GM10266 (cell line): Measurements from ENCODE around the gene BTN1A1.

Source experiments
- DNase-seq: peaks from one replicate; pipeline ENCODE4 v3.0.0; 2012; ENCODE audit errors: extremely low spot score
- TF ChIP-seq, protein P1 (sequence below): IDR thresholded peaks from 2 replicates; pipeline ENCODE4 v1.5.1; 2012; ENCODE audit warnings: mild to moderate bottlenecking, low read depth; ENCODE audit not compliant: control insufficient read depth, insufficient read depth; ENCODE audit errors: missing control alignments

Gene BTN1A1

DNA sequence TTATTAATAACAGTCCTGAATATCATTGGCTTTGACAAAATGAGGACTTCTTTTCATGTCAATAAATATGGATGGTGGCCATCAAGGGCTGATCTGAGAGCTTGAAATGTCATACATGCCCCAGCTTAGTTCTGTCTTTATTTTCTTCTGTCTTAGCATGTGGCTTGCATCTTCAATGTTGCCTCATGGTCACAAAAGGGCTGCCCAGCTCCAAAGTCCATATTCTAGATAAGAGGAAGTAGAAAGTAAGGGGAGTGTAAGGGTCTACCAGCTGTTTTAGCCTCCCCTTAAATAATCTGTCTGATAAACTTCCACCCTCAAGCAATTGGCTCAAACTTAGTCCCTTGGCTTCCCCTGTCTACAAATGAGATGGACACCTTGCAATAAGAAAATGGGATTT lies 28.1 kb upstream of the BTN1A1 start:
- DNase-seq: no peak
- TF ChIP-seq, protein P1, sequence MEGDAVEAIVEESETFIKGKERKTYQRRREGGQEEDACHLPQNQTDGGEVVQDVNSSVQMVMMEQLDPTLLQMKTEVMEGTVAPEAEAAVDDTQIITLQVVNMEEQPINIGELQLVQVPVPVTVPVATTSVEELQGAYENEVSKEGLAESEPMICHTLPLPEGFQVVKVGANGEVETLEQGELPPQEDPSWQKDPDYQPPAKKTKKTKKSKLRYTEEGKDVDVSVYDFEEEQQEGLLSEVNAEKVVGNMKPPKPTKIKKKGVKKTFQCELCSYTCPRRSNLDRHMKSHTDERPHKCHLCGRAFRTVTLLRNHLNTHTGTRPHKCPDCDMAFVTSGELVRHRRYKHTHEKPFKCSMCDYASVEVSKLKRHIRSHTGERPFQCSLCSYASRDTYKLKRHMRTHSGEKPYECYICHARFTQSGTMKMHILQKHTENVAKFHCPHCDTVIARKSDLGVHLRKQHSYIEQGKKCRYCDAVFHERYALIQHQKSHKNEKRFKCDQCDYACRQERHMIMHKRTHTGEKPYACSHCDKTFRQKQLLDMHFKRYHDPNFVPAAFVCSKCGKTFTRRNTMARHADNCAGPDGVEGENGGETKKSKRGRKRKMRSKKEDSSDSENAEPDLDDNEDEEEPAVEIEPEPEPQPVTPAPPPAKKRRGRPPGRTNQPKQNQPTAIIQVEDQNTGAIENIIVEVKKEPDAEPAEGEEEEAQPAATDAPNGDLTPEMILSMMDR: no peak

DNA sequence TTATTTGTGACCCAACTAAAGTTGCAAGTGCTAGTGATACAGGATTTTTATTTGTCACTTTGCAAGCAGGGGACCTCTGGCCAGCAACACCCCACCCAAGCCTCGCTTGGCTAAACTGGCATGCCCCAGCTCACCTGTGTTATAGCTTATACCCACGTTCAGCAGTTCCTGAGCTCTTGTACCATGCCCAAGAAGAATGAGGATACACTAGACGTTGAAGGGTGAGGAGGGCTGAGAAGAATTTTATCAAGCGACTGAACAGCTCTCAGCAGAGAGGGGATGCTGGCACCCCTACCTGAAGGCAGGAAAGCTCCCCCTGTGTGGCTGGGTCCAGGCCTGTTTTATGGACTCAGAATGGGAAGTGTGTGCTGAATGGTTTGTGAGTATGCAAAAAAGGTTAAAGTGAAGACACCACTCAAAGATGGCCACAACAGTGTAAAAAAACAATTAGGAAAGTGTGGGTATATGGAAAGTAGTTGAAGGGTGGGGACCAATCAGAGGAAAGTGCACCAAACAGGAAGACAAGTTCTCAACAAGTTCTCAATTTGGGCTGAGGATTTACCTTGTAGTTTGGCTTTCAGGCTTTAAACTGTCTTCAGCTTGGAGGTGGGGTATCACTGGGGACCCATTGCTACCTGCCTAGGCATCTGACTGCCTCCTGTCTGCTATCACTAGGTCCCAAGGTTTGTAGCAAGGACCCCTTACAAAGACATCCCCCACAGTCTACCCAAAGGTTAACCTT lies 27.4 kb upstream of the BTN1A1 start:
- TF ChIP-seq, protein P1: no peak
- DNase-seq: no peak

DNA sequence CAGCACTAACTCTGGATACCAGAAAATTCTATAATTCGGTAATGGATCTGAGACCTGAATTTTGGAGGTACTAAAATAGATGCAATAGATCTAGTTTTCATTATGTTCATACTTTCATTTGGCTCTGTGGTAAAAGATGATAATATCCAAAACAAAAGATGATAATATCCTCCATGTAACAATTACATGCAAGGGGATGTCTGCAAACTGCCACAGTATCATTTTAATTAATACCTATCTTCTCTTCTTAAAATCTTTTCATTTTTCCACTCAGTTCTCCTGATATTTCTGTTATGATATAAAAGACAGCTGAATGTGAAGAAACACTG lies 26.7 kb upstream of the BTN1A1 start:
- DNase-seq: no peak
- TF ChIP-seq, protein P1: no peak

DNA sequence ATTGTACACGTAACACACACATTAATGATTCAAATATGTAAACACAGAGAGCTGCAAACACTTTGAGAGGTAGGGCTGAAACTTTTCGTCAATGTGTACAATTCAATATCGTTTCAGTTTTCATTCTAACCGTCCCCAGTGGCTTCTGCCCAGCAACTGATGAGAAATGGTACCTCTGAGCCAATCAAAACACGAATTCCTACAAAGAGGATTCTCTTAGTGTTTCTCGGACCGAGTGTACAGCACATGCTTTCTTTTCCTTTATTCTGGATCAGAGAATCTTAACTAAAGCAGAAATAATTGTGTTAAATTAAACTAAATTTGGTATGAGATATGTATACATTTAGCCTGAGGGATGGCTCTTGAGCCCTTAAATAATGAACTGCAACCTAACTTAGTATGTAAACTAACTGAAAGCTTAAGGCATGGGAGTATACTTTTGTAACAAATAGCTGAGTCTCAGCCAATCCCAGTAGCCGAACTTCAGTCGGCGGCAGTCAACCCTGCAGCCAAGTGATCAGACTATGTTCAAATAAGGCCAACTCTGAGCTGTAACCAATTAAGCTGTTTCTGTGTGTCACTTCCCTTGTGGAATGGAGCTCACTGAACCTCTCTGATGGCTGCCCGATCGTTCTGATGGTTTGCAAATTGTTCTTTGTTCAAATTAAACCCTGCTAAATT lies 26.2 kb upstream of the BTN1A1 start:
- TF ChIP-seq, protein P1: no peak
- DNase-seq: peak; percentile 75

DNA sequence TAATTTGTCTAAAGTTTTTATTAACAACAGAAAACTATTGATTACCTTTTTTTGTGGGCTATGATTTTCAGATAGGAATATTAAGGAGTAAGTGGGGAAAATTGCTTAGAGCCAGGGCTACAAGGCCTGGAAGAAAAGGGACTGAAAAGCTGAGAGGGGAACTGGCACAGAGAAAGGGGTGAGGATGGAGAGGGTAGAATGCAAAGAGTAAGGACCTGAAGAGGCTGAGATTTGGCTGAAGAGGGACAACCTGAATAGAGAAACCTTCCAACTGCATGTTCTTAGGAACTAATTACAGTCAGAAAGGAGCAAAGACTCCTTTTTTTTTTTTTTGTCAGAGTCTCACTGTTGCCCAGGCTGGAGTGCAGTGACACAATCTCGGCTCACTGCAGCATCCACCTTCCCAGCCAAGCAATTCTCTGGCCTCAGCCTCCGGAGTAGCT lies 25.6 kb upstream of the BTN1A1 start:
- DNase-seq: no peak
- TF ChIP-seq, protein P1: no peak

DNA sequence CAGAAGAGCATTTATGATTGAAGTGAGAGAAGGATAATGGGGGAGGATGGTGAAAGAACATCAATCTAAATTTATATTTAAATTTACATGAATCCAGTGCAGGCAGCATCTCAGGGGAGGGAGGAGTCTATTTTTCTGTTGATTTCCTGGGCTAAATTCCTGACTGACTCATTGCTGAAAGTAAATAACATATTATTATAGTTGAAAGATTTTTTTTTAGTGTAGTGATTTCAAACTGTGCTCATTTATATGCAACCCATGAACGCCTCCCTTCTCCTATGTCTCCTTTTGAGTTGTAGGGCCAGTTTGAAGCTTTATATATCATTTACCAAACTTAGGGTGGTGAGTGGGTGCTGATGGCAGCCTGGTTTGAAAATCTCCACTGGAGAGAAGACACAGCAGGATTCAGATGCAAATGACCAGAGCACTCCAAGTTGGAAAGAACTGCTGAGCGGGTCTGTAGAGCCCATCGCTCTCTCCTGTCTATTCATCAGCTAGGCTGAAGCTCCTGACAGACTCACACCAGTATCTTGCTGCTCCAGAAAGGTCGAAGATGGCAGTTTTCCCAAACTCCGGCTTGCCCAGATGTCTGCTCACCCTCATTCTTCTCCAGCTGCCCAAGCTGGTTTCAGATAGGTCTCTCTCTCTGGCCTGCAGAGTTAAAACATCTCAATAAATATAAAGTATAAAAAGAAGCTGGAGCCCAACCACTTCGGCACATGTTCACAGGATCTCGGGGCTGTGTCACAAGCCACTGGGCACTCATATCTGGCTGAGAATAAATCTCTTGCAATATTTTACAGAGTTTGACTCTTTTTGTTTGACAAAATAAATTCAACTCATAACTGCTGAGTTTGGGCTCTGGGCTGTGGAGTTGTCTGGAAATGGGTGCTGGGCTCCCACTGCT lies 24.0 kb upstream of the BTN1A1 start:
- TF ChIP-seq, protein P1: no peak
- DNase-seq: no peak
